Fibroblast of lung (primary cell): ENCODE measurements around the gene TSPAN11.

Experiments used
- EZH2 ChIP-seq: IDR thresholded peaks from 2 replicates; pipeline ENCODE4 v1.5.1; 2012; ENCODE audit warnings: low read length, control low read depth, mild to moderate bottlenecking; ENCODE audit errors: missing control alignments
- TF ChIP-seq, protein P1 (sequence below), 2 donors: IDR thresholded peaks in 1 of 2; conservative IDR thresholded peaks in 1 of 2; 1 replicate in 1 of 2; 2 replicates in 1 of 2; pipeline ENCODE4 v1.5.1; 2011 to 2012; ENCODE audit warnings: low read length in 2 of 2, control low read depth in 1 of 2, inconsistent platforms in 1 of 2, low read depth in 1 of 2, mild to moderate bottlenecking in 1 of 2

DNA sequence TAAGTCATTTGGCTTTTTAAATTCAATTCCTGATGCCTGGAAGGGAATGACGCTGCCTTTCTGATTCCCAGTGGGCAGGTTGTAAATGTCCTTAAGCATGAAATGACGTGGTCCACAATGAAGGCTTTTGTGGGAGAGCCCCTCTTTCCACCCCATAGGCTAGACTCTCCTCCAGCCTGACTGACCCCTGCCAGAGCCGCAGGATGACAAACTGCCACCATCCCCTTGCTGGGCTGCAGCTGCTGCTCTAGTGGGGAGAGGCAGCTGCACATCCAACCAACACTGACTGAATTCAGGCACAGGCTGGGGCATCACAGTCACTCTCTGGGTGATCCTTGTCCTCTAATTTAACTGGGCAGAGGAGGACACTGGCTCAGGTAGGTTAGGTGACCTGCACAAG lies 6.3 kb downstream of the TSPAN11 start:
- TF ChIP-seq EZH2: no peak
- TF ChIP-seq, protein P1, sequence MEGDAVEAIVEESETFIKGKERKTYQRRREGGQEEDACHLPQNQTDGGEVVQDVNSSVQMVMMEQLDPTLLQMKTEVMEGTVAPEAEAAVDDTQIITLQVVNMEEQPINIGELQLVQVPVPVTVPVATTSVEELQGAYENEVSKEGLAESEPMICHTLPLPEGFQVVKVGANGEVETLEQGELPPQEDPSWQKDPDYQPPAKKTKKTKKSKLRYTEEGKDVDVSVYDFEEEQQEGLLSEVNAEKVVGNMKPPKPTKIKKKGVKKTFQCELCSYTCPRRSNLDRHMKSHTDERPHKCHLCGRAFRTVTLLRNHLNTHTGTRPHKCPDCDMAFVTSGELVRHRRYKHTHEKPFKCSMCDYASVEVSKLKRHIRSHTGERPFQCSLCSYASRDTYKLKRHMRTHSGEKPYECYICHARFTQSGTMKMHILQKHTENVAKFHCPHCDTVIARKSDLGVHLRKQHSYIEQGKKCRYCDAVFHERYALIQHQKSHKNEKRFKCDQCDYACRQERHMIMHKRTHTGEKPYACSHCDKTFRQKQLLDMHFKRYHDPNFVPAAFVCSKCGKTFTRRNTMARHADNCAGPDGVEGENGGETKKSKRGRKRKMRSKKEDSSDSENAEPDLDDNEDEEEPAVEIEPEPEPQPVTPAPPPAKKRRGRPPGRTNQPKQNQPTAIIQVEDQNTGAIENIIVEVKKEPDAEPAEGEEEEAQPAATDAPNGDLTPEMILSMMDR (conservative IDR thresholded peaks at IDR 0.05 in 1 of 2, IDR thresholded peaks at IDR 0.05 in 1 of 2; ENCODE audit: low read depth in 1 of 2, low read length in 2 of 2): no peak
